Breast epithelium (tissue), 3 donors: ENCODE results near the gene SNAPC4.

ENCODE experiments used
- CTCF ChIP-seq, 3 donors: fragments of 450-650 bp; IDR thresholded peaks; one replicate each; pipeline ENCODE4 v1.5.1; 2016 to 2017; ENCODE audit warnings: antibody characterized with exemption in 3 of 3, mild to moderate bottlenecking in 3 of 3, moderate library complexity in 3 of 3
- POLR2AphosphoS5 ChIP-seq, 3 donors: sonication (generic); formaldehyde crosslinking; IDR thresholded peaks; one replicate each; pipeline ENCODE4 v1.6.1; 2017; ENCODE audit warnings: antibody characterized with exemption in 3 of 3

GRCh38 chr9:136445799-136446198 lies 45.8 kb upstream of the SNAPC4 start:
- TF ChIP-seq CTCF (IDR thresholded peaks at IDR 0.05), result no peak
- TF ChIP-seq POLR2AphosphoS5 (IDR thresholded peaks at IDR 0.05), result no peak
